Measurements from ENCODE around the gene RGS11.
"Not testable (repeated sequence)": the region's sequence is repeated elsewhere in the genome, so short reads cannot be mapped to it uniquely, and the experiment has no call there.

RGS11 gene

GRCh38 chr16:280552-280951 lies 4.8 kb upstream of the RGS11 start, which contains the start of gene ARHGDIG:
ARHGDIG (plus strand) TSS chr16:280591; CDS start chr16:280681, 90 bp downstream.
- DNase-seq (ENCODE audit: low read depth, low spot score) = no peak

GRCh38 chr16:280005-280460 lies 4.3 kb upstream of the RGS11 start:
- no peak for DNase-seq (ENCODE audit: low read depth, low spot score)

GRCh38 chr16:279531-279930 lies 3.8 kb upstream of the RGS11 start:
- no peak for DNase-seq (ENCODE audit: low read depth, low spot score)

GRCh38 chr16:278863-279366 lies 3.2 kb upstream of the RGS11 start:
- no peak for DNase-seq (ENCODE audit: low read depth, low spot score)

GRCh38 chr16:276426-277077 lies 808 bp upstream of the RGS11 start:
- no peak for DNase-seq (ENCODE audit: low read depth, low spot score)

- DNase-seq (ENCODE audit: low read depth, low spot score) = no peak
Measured at GRCh38 chr16:275041-275641, 603 bp downstream of the RGS11 start.

- no peak for DNase-seq (ENCODE audit: low read depth, low spot score)
Measured at GRCh38 chr16:273547-274421, 2.0 kb downstream of the RGS11 start.

GRCh38 chr16:272633-273546 lies 2.9 kb downstream of the RGS11 start:
- no peak for DNase-seq (ENCODE audit: low read depth, low spot score)

GRCh38 chr16:270381-271255 lies 5.1 kb downstream of the RGS11 start:
- no peak for DNase-seq (ENCODE audit: low read depth, low spot score)

- DNase-seq (ENCODE audit: low read depth, low spot score) = no peak
Measured at GRCh38 chr16:269061-269796, 6.5 kb downstream of the RGS11 start.

- DNase-seq (ENCODE audit: low read depth, low spot score) = no peak
Measured at GRCh38 chr16:268141-269053, 7.3 kb downstream of the RGS11 start.

GRCh38 chr16:267562-267961 lies 8.2 kb downstream of the RGS11 start:
- not testable (repeated sequence) for DNase-seq (ENCODE audit: low read depth, low spot score)

GRCh38 chr16:266258-267164 lies 9.2 kb downstream of the RGS11 start:
- no peak for DNase-seq (ENCODE audit: low read depth, low spot score)

GRCh38 chr16:265711-266110 lies 10.0 kb downstream of the RGS11 start:
- no peak for DNase-seq (ENCODE audit: low read depth, low spot score)

- DNase-seq (ENCODE audit: low read depth, low spot score) = no peak
Measured at GRCh38 chr16:265002-265529, 10.7 kb downstream of the RGS11 start.

GRCh38 chr16:264440-264951 lies 11.2 kb downstream of the RGS11 start:
- DNase-seq (ENCODE audit: low read depth, low spot score) = no peak

- no peak for DNase-seq (ENCODE audit: low read depth, low spot score)
Measured at GRCh38 chr16:263944-264343, 11.8 kb downstream of the RGS11 start.

Data from smooth muscle cell of the brain vasculature (primary cell).